GM21367 (cell line): ENCODE measurements around the gene MED13L.

Source experiments
- ATAC-seq: cut with Tn5 transposase; IDR thresholded peaks from one replicate; pipeline ENCODE4 v1.9.1; 2021; ENCODE audit not compliant: unreplicated experiment

The MED13L gene

GRCh38 chr12:116099652-116100432 is 177.7 kb downstream of the MED13L start:
- no peak for ATAC-seq

- no peak for ATAC-seq
Observed at GRCh38 chr12:116096874-116097273, 180.6 kb downstream of the MED13L start.

GRCh38 chr12:116094475-116094874 is 183.0 kb downstream of the MED13L start:
- no peak for ATAC-seq

GRCh38 chr12:116093915-116094314 is 183.6 kb downstream of the MED13L start:
- ATAC-seq: no peak

- ATAC-seq: no peak
Observed at GRCh38 chr12:116092776-116093175, 184.7 kb downstream of the MED13L start.

GRCh38 chr12:116092162-116092561 is 185.3 kb downstream of the MED13L start:
- ATAC-seq: no peak

- no peak for ATAC-seq
Observed at GRCh38 chr12:116091579-116091978, 185.9 kb downstream of the MED13L start.

- no peak for ATAC-seq
Observed at GRCh38 chr12:116090516-116090915, 187.0 kb downstream of the MED13L start.

GRCh38 chr12:116089080-116089479 is 188.4 kb downstream of the MED13L start:
- ATAC-seq: no peak

- ATAC-seq: no peak
Observed at GRCh38 chr12:116087962-116088361, 189.5 kb downstream of the MED13L start.

GRCh38 chr12:116087399-116087798 is 190.1 kb downstream of the MED13L start:
- no peak for ATAC-seq

- no peak for ATAC-seq
Observed at GRCh38 chr12:116080415-116080814, 197.1 kb downstream of the MED13L start.

- ATAC-seq: no peak
Observed at GRCh38 chr12:116078396-116078795, 199.1 kb downstream of the MED13L start.

- ATAC-seq: no peak
Observed at GRCh38 chr12:116077431-116077830, 200.1 kb downstream of the MED13L start.

- ATAC-seq: no peak
Observed at GRCh38 chr12:116076399-116076798, 201.1 kb downstream of the MED13L start.

- no peak for ATAC-seq
Observed at GRCh38 chr12:116074686-116075085, 202.8 kb downstream of the MED13L start.

GRCh38 chr12:116071555-116072230 is 205.8 kb downstream of the MED13L start:
- no peak for ATAC-seq

- ATAC-seq: no peak
Observed at GRCh38 chr12:116070444-116070843, 207.0 kb downstream of the MED13L start.

GRCh38 chr12:116069943-116070342 is 207.6 kb downstream of the MED13L start:
- ATAC-seq: no peak

- no peak for ATAC-seq
Observed at GRCh38 chr12:116068853-116069252, 208.6 kb downstream of the MED13L start.

- ATAC-seq: no peak
Observed at GRCh38 chr12:116068371-116068770, 209.1 kb downstream of the MED13L start.

GRCh38 chr12:116067892-116068291 is 209.6 kb downstream of the MED13L start:
- no peak for ATAC-seq
